GM12873 (cell line): ENCODE data around the gene OAF.

Experiments used
- CTCF ChIP-seq: IDR thresholded peaks from 2 replicates; pipeline ENCODE4 v1.5.1; 2012; ENCODE audit warnings: low read depth, mild to moderate bottlenecking, moderate library complexity, low read length, control low read depth; ENCODE audit not compliant: insufficient read depth; ENCODE audit errors: missing control alignments

OAF gene

GRCh38 chr11:120249279-120250262, 38.7 kb downstream of the OAF start:
- no peak for TF ChIP-seq CTCF

- TF ChIP-seq CTCF = no peak
These were observed 44.1 kb downstream of the OAF start for GRCh38 chr11:120254788-120255518.

- TF ChIP-seq CTCF = no peak
These were observed 44.7 kb downstream of the OAF start for GRCh38 chr11:120255519-120255866.

GRCh38 chr11:120256178-120256577, 45.3 kb downstream of the OAF start:
- TF ChIP-seq CTCF = no peak

- TF ChIP-seq CTCF = no peak
These were observed 45.9 kb downstream of the OAF start for GRCh38 chr11:120256779-120257178.

GRCh38 chr11:120257346-120257745, 46.5 kb downstream of the OAF start:
- TF ChIP-seq CTCF = no peak

- peak; percentile 24 for TF ChIP-seq CTCF
These were observed 47.8 kb downstream of the OAF start for GRCh38 chr11:120258661-120259060.
